Measurements from ENCODE around the gene PRRG4.
A peak's percentile ranks its signal among the peaks of the same experiment; 100 is the strongest.

The PRRG4 gene

DNA sequence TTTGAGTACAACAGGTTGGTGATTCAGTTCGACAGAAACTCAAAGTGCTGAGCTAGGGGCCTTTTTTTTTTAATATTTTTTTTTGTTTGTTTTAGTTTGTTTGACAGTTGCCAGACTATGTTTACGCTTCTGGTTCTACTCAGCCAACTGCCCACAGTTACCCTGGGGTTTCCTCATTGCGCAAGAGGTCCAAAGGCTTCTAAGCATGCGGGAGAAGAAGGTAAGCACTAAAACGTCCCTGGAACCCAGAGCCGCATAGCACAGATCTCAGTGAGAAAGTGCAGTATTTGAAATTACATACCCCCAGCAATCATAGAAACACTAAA lies 649 bp downstream of the PRRG4 start:
- TF ChIP-seq, protein P1, sequence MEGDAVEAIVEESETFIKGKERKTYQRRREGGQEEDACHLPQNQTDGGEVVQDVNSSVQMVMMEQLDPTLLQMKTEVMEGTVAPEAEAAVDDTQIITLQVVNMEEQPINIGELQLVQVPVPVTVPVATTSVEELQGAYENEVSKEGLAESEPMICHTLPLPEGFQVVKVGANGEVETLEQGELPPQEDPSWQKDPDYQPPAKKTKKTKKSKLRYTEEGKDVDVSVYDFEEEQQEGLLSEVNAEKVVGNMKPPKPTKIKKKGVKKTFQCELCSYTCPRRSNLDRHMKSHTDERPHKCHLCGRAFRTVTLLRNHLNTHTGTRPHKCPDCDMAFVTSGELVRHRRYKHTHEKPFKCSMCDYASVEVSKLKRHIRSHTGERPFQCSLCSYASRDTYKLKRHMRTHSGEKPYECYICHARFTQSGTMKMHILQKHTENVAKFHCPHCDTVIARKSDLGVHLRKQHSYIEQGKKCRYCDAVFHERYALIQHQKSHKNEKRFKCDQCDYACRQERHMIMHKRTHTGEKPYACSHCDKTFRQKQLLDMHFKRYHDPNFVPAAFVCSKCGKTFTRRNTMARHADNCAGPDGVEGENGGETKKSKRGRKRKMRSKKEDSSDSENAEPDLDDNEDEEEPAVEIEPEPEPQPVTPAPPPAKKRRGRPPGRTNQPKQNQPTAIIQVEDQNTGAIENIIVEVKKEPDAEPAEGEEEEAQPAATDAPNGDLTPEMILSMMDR (IDR thresholded peaks at IDR 0.05; ENCODE audit: borderline replicate concordance, insufficient read depth, low read depth, low read length), result no peak
- H3K4me3 ChIP-seq (ENCODE audit: low read depth, low read length), result peak overlapping the region; percentile 78

DNA sequence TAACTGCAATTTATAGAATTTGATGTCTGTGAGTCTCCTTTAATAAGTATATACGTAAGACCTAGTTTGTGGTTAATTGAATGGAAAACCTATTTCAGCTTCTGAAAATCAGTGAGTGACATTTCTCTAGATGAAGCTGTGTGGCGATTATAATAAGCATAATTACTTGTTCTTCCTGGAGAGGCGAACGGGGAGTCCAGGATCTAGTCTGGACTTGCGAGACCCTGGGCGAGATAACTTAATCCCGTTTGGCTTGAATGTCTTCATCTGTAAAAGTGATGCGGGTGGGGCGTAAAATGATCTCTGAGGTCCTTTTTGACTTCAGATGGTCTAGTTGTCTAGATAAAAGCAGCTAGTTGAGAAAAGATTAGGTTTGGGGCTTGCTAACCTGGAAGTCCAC lies 1.1 kb downstream of the PRRG4 start:
- H3K4me3 ChIP-seq (ENCODE audit: low read depth, low read length), result no peak overlapping the region
- TF ChIP-seq, protein P1 (IDR thresholded peaks at IDR 0.05; ENCODE audit: borderline replicate concordance, insufficient read depth, low read depth, low read length), result no peak

DNA sequence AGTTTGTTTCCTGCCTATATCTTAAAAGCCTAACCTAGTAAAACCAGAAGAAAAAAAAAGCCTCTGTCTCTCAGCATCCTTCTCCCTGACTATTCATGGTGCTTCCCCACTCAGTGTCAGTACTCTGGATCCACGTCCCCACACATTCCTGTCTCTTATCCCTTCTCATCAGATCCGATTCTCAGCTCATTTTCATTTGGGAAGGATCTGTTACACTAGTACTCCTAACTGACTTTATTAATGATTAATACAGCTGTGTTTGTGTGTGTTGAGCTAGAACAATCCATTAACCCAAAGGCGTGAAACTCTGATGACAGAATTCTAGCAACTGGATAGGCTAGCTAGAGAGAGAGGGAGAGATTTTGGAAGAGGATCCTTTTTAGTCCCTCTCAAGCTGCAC lies 1.5 kb downstream of the PRRG4 start:
- TF ChIP-seq, protein P1 (IDR thresholded peaks at IDR 0.05; ENCODE audit: borderline replicate concordance, insufficient read depth, low read depth, low read length), result no peak
- H3K4me3 ChIP-seq (ENCODE audit: low read depth, low read length), result no peak overlapping the region

DNA sequence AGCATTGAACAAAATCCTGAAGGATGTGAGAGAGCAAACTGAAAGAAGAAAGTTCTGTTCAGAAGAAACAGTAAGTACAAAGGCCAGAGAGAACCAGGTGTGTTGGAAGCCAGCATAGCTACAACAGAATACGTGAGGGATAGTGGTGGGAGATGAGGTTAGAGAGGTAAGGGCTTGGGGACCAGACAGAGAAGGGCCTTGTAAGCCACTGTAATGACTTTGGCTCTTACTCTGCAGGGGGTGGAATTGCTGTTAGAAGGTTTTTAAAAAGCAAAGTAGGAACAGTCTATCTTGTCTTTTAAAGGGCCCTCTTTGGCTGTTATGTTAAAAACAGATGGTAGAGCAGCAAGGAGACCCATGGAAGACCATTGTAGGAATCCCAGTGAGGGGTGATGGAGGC lies 4.2 kb downstream of the PRRG4 start:
- no peak overlapping the region for H3K4me3 ChIP-seq (ENCODE audit: low read depth, low read length)
- TF ChIP-seq, protein P1 (IDR thresholded peaks at IDR 0.05; ENCODE audit: borderline replicate concordance, insufficient read depth, low read depth, low read length), result no peak

DNA sequence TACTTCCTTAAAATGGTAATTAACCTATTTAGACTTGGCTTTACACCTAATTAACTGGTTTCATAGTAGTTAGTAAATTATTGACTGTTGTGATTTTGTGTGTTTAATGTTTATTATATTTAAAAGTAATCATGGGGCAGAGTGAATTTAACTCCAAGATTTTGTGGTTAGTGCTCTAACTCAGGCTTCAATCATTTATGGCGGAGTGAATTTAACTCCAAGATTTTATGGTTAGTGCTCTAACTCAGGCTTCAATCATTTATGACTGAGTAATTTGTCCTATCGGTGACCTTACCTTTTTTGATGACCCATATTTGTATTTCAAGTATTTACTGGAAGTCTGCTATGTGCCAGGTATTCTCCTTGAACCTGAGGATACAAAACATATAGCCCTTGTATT lies 7.2 kb downstream of the PRRG4 start:
- no peak overlapping the region for H3K4me3 ChIP-seq (ENCODE audit: low read depth, low read length)
- TF ChIP-seq, protein P1 (IDR thresholded peaks at IDR 0.05; ENCODE audit: borderline replicate concordance, insufficient read depth, low read depth, low read length), result no peak

DNA sequence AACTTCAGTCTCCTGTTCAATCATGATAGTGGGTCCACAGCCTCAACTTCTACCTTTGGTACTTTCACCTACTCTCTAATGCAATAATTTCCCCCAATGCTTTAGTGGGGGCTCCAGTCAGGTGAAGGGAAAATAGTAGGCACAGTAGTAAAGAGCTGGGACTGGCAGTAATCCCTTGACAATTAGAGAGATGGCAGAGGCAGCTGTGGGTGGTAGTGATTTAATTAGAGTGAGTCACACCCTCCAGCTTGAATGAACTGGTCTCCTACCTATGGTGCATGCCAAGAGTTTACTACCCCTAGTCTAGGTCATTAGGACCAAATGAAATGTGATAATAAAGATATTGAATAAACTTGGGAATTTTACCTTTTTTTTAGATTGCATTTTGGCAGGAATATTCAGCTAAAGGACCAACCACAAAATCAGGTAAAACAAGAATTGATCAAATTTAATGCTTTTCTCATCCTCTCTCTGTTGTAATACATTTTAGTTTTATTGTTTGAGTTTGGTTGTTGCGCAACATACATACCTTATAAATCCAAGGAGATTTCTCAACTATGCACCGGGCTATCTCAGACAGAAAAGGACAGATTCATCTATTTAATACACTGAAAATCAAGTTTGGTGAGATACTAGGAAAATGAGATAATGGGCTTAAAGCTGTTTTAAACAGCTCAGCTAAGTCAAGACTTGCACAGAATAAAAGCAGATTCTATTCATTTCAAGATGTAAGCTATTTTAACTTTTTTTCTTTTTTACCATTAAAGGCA lies 9.0 kb downstream of the PRRG4 start:
- TF ChIP-seq, protein P1 (IDR thresholded peaks at IDR 0.05; ENCODE audit: borderline replicate concordance, insufficient read depth, low read depth, low read length), result no peak
- no peak overlapping the region for H3K4me3 ChIP-seq (ENCODE audit: low read depth, low read length)

DNA sequence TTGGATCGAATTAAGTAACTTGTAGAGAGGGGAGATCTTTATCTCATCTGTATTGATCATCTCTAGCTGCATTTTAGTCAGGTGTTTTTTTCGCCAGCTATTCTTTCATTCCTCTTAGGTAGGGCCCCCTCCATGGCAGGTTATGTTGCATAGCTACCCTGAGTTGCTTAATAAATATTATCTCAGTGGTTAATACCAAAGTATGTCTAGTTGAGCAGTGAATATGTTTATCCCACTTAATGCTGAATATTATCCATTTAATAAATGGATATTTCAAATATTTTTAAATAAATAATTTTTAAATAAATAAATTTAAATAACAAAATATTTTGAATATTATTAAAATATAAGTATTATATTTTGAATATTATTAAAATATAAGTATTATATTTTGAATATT lies 9.6 kb downstream of the PRRG4 start:
- H3K4me3 ChIP-seq (ENCODE audit: low read depth, low read length), result no peak overlapping the region
- TF ChIP-seq, protein P1 (IDR thresholded peaks at IDR 0.05; ENCODE audit: borderline replicate concordance, insufficient read depth, low read depth, low read length), result no peak

Measured in GM12875 (cell line).